Stimulated activated CD4-positive, alpha-beta T cell treated with anti-CD3 and anti-CD28 coated beads, Interleukin-12 subunit alpha, Interleukin-12 subunit beta, amount 100 ng/mL, for 48 hours (primary cell): ENCODE measurements around the gene RAB27A.
"Not testable (repeated sequence)": the region's sequence is repeated elsewhere in the genome, so short reads cannot be mapped to it uniquely, and the experiment has no call there.

ENCODE experiments used
- DNase-seq, 3 donors: peaks; one replicate each; pipeline ENCODE4 v3.0.0-alpha.2; 2020; ENCODE audit warnings: low read depth in 2 of 3, low spot score in 1 of 3

RAB27A gene

DNA sequence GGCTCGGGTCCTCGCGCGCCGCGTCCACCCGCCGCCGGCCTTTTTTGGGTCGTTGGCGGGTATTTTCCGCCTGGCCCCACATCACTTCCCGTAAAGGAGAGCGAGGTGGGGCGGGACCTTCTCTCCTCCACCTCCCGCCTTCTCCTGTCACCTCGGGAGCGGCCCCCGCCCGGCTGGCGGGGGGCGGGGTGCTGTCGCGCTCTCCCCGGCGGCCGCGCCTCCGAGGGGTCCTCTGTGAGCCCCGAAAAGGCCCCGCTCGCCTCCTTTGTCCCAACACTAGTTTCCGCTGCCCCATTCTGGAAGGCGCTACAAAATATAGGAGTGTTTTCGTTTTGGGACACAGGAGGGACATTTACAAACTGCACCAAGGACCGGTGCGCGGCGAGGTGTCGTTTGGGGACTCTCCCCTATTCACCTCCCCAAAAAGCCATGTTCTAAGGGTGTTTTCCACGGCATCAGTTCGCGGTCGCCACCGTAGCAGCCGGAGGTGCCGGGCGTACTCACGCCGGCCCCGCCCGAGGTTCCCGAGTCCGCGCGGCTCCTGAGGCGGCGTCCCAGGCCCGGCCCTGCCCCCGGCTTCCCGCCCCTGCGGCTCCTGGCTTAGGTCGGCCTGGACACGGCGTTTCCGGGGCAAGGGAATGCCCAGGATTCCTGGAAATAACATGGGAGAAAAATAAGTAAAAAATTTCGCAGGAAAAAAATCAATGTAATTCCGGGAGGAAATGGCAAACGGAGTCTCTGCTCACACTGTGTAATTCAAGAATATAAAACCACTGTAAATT lies at the start of gene RAB27A:
RAB27A (minus strand) TSS at position 68 of the 782 bp plus-strand sequence. CDS start 54,879 bp downstream, outside the sequence.
- peak; percentile 69 to 80 (median 74) for DNase-seq

DNA sequence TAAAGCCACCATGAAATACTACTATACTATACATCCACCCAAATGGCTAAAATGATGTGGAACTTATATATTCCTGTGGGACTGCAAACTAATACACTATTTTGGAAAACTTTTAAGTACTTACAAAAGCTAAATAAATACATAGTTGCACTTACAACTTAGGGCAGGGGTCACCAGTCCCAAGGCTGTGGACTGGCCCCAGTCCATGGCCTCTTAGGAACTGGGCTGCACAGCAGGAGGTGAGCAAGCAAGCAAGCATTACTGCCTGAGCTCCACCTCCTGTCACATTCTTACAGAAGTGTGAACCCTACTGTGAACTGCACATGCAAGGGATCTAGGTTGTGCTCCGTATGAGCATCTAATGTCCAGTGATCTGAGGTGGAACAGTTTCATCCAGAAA lies 47.5 kb upstream of the RAB27A start:
- no peak for DNase-seq

DNA sequence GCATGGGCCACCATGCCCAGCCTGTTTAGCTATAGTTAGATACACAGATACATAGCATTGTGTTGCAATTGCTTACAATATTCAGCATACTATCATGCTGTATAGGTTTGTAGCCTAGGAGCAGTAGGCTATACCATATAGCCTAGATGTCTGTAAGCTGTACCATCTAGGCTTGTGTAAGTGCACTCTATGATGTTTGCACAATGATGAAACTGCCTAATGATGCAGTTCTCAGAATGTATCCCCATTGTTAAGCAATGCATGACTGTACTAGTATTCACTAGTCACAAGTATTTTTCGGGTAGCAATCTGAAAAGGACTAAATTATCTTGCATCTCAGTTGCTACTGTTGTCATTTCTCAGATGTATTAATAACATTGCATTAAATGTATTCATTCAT lies 45.4 kb upstream of the RAB27A start:
- DNase-seq = no peak

DNA sequence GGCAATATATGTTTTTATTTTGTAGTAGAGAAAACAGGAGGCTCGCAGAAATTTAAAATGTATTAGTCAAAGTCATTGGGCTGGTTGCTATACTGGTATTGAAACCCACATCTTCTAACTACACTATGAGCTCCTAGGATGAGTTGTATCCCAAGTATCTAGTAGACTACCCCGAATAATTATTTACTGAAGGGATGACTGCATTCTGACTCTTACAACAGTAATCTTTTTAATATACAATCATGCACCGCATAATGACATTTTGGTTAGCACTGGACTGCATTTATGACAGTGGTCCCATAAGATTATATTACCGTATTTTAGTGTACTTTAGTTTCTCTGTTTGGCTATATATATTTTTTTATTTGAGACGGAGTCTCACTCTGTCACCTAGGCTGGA lies 44.8 kb upstream of the RAB27A start:
- DNase-seq = no peak

DNA sequence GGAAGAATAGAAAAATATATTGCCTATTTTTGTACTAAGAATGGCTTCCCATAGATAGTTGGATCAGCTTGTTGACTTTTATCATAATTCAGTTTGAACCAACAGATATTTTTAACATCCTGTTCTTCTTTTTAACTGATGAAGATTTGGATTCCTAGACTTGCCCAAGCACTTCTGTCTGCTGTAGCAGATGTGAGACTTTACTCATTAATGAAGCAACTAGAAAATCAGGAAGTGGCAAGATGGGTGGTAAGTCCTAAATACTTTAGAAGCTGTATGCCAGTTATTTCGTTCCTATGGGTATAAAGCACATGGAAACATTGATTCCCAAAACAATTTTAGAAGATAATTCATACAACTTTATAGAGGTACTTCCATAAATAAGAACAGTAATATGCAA lies 37.8 kb upstream of the RAB27A start:
- DNase-seq = no peak

DNA sequence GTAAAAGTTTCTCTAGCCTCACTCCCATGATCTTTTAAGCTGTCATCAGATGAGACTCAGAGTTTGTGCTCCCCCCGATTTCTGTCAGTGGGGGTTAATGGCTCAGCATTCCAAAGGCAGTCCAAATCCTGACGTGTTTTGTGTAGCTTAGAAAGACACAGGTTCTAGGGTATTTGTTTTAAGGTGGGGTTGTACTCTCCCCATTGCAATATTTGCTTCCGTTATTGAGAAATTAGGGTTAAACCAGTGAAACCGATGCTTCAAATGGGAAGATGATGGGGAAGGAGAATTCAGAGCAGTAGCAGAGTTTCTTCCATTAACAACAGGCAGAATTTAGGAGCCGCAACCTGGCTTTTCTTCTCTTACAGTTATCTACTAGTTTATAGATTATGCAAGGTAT lies 32.9 kb upstream of the RAB27A start:
- no peak for DNase-seq

DNA sequence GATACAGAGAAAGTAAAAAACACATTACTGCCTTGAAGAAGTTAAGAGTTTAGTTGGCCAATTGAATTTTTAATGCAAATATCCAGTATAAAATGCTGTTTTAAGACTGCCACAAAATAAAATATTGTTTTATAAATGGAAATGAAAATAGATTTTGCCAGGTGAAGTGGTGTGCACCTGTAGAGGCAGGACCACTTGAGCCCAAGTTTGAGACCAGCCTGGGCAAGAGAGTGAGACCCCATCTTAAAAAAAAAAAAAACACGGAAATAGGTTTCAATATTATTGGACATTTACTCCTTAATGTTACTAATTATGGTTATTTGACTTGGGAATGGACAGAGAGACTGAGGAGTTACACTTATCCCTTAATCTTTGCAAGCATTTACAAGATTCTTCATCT lies 31.4 kb upstream of the RAB27A start:
- no peak for DNase-seq

DNA sequence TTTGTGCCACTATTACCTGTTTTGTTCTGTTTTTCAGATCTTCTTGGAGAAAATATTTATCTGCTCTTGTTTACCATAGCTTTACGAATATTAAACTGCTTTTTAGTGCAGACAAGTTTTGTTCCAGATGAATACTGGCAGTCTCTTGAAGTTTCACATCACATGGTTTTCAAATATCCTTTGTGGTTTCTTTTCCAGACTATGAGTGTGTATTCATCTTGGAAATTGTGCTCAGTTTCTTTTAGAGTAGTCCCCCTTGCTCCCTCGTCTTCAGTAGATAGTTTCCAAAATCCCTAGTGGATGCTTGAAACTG lies 30.6 kb upstream of the RAB27A start:
- no peak for DNase-seq

DNA sequence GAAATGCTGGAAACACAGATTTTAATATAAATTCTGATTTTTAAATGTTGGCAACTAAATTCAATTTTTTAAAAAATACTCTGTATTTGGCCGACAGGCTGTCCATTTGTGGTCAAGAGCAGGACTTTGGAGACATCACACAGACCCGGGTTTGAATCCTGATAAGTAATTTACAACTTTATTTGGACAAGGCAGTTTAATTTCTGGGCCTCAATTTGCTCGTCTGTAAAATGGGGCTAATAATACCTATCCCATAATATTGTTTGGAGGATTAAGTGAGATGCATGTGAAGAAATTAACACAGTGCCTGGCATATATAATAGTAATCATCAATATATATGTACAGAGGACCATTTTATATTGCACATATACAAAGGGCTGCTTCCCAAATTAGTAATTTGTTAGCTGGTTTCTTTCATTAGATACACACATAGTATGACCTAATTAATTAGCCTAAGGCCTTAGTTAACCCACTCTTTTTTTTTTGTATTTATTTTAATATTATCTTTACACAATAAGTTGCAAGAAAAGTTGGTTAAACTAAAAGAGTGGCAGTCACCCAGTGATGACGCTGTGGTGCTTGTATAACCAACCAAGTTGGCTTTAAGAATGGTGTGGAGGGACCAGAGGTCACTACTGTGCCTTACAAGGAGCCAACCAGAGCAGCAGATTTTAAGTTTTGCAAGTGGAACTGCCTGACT lies 30.1 kb upstream of the RAB27A start:
- DNase-seq = no peak

DNA sequence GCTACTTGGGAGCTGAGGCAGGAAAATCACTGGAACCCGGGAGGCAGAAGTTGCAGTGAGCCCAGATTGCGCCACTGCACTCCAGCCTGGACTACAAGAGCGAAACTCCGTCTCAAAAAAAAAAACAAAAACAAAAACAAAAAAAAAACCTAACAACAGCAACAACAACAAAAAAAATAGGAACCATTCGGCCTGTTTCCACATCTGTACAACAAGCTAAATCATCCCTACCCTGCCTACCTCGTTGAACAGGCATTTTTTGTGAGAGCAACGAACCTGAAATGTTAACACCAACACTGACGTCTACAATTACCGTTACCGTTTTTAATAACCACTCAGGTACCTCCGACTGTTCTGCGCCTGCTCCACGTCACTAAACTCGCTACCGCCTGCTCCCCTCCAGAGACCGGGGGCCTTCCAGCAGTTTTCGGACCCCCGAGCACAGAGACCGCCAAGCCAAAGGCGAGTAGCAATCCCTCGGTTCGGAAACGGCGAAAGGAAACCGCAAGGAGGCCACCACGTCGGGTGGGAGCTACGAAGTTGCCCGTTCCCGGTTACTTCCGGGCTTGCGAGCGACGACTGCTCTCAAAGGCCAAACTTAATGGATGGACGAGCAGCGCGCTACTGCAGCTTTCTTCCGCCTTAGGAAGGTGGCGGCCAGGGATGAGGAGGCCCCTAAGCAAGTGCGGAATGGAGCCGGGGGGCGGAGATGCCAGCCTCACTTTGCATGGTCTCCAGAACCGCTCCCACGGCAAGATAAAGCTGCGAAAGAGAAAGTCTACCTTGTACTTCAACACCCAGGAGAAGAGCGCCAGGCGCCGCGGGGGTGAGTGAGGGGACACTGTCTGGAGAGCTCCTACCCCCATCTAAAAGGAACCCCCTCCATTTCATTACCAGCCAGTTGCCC lies 29.2 kb upstream of the RAB27A start, which contains the start of the genes PIGB and PIGBOS1:
PIGB (plus strand) TSS at position 635 of the 907 bp plus-strand sequence; CDS start at position 664, 29 bp downstream.
PIGBOS1 (minus strand) TSS at position 536 of the 907 bp plus-strand sequence. CDS start 1,331 bp downstream, outside the sequence.
- peak; percentile 57 to 70 (median 65) for DNase-seq

DNA sequence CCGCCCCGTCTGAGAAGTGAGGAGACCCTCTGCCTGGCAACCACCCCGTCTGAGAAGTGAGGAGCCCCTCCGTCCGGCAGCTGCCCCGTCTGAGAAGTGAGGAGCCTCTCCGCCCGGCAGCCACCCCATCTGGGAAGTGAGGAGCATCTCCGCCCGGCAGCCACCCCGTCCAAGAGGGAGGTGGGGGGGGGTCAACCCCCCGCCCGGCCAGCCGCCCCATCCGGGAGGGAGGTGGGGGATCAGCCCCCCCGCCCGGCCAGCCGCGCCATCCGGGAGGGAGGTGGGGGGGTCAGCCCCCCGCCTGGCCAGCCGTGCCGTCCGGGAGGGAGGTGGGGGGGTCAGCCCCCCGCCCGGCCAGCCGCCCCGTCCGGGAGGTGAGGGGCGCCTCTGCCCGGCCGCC lies 13.2 kb upstream of the RAB27A start:
- DNase-seq = not testable (repeated sequence)

DNA sequence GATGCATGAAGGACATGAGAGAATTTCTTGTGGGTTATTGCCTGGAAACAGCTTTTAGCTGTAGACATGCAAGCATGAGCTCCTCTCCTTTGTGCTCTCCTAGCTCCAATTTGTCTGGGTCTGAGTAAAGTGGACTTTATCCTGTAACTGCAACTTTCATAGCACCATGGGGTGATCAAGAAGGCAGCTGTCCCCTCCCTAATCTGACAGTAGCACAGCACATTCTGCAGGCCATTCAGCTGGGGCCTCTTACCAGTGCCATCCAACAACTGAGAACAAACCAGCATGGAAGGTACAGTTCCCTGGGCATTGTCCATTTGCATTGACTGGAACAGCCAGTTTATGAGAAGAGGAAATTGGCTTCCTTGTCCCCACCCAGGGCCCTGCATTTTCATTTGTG lies 7.7 kb upstream of the RAB27A start:
- DNase-seq = no peak

DNA sequence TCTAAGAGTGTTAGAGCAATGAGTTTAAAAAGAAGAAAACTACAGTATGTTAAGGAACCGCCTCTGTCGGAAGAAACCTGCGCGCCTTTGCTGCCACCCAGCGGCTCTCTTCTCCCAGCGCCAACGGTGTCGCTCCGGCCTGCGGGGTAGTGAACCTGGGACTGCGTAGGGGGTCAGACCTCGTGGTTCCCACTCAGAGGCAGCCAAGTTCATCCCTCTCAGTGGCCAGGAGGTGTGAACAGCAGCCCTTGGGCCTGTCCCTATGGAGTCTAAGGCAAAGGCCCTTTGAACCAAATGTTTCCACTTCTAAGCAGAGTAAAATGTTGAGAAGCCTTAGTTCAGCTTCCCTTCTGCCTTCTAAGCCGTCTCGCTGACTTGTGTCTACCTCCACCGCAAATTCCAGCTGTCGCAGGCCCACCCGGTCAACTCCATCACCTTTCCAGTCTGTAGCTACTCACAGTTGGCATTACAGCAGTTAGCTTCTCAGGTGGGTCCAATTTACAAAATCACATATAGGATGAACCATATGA lies 980 bp upstream of the RAB27A start:
- peak; percentile 76 to 83 (median 80) for DNase-seq

DNA sequence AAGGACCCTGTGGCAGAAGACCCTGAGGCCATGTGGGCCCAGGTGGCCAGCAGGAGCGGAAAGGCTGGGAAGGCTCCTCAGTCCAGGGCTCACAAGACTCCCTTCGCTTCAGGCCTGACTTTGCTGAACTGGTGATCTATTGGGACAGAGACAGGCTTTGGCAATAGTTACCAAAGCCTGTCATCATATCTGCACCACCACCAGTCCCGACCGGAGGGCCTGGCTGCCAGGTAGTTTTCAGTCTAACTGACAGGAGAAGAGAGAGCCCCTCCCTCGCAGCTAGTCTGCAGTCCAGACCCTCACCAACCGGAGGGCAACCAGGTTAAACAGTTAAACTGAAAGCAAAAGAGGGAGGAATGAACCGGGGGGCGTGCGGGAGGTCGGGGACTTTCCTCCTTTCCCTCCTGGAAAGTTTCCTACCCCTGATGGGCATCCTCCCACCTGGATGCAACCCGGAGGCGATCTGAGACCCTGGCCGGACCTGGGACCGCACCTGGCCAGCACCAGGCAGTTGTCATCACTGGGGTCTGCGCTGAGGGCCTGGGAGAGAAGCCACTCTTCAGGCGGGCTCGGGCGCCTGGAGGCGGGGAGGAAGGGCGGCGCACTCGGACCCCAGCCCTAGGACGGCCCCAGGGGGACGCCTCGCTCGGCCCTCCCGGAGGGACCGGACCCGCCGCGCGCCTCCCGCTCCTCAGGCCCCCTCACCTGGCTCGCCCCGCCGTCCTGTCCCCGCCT lies 435 bp downstream of the RAB27A start:
- DNase-seq = peak in 2 of 3 donors; percentile 26 to 31

DNA sequence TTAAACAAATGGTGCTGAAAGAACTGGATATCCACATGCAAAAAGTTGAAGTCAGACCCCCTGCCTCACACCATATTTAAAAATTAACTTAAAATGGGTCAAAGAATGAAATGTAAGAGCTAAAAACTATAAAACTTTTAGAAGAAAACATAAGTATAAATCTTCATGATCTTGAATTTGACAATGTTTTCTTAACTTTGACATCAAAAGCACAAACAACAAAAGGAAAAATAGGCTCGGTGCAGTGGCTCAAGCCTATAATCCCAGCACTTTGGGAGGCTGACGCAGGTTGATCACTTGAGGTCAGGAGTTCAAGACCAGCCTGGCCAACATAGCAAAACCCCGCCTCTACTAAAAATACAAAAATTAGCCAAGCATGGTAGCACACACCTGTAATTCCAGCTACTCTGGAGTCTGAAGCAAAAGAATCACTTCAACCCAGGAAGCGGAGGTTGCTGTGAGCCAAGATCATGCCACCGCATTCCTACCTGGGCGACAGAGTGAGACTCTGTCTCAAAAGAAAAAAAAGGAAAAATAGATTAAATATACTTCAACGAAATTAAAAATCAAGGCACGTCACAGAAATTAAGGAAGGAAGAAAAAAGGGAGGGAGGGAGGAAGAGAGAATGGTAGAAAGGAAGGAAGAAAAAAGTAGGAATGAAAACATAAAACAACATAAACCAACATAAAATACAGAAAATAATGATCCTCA lies 1.5 kb downstream of the RAB27A start:
- DNase-seq = no peak

DNA sequence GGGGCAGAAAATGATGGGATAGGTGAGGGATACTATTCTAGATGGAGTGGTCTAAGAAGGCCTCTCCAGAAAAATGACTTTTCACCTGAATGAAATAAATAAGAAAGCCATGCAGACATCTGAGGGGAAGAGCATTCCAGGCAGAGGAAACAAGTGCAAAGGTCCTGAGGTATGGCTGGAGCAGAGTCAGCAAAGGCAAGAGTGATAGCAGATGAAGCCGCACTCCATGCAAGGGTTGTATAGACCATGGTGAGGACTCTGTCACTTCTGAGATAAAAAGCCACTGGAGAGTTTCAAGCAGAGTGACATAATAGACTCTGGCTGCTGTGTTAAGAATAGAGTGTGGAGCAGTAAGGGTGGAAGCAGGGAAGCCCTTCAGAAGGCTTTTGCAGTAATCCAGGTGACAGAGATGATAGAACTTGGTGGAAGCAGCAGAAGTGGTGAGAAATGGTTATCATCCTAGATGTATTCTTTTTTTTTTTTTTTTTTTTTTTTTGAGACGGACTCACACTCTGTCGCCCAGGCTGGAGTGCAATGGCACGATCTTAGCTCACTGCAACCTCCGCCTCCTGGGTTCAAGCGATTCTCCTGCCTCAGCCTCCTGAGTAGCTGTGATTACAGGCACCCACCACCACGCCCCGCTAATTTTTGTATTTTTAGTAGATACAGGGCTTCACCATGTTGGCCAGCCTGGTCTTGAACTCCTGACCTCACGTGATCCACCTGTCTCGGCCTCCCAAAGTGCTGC lies 3.0 kb downstream of the RAB27A start:
- DNase-seq = not testable (repeated sequence)

DNA sequence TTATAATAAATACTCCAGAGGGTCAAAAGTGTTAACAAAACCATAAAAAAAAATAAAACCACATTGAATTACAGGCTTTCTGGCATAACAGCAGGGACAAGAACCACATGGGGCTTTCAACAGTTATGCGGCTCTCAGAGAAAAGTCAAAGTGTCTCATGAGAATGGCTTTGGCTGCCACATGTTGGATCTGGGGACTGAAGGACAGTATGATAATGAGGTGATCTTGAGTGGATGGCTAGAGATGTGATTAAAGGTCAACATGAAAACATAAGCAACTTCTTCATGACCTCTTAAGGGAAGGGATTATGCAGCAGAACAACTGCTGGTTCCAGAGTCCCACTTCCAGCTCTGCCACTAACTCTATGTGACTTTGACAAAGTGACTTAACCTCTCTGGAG lies 5.2 kb downstream of the RAB27A start:
- no peak for DNase-seq

DNA sequence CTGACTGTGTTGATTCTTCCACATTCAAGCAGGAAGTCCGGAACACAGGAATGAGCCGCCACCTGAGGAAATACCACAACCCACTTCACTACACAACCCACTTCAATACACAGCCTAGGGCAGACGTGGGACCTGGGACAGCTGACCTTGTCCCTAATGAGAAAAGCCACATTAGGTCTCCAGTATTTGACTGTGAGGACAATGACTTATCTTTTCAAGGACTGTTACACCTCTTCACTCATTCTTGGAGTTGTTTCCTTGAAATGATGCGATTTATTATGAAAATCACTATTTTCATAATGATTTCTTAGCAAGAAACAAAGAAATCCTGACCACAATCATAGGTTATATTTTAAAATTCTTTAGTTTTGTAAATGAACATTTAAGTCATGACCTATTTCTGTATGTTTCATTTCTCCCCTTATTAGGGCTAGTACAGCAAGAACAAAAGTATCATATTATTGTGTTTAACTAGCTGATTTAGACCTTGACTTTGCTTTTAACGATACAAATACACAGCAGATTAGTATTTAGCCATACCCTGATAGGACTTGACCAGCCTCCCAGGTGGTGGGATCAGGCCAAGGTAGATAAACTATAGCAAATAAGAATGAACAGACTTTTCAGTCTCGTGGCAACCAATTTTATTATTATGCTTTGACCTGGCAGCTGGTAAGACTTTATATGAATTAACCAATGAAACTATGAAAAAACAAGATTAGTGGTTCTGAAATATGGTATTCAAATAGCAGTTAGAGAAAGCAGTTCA lies 6.0 kb downstream of the RAB27A start:
- no peak for DNase-seq
